GM23338 (cell line): ENCODE results near the gene LEKR1. TPM values are rescaled to one million over a fixed set of nuclear protein-coding genes. Genes with fewer than 3 reads are reported as not detected.

Source experiments
- ATAC-seq: fragments of 200-7000 bp; cut with Tn5 transposase; 3 replicates; pipeline ENCODE4 v1.9.1; 2020
- DNase-seq: peaks from one replicate; pipeline ENCODE4 v3.0.0-alpha.2; 2015; ENCODE audit warnings: low spot score
- H2AFZ ChIP-seq: fragments of 200-600 bp; sonication (generic); 2 replicates; pipeline ENCODE4 v1.8.0; 2016; ENCODE audit warnings: antibody characterized with exemption, mild to moderate bottlenecking, moderate library complexity
- H3F3A ChIP-seq: fragments of 200-600 bp; sonication (generic); replicated peaks from 2 replicates; pipeline ENCODE4 v1.8.0; 2017; ENCODE audit warnings: antibody characterized with exemption, mixed run types, low read depth
- H3K27ac ChIP-seq: fragments of 200-600 bp; sonication (generic); 2 replicates; pipeline ENCODE4 v1.6.1; 2016; ENCODE audit warnings: low read depth
- H3K27me3 ChIP-seq: fragments of 200-600 bp; sonication (generic); 2 replicates; pipeline ENCODE4 v1.8.0; 2016; ENCODE audit warnings: mild to moderate bottlenecking, mixed run types, moderate library complexity; ENCODE audit not compliant: insufficient read depth
- H3K36me3 ChIP-seq: fragments of 200-600 bp; sonication (generic); 2 replicates; pipeline ENCODE4 v1.8.0; 2016; ENCODE audit warnings: mild to moderate bottlenecking; ENCODE audit not compliant: insufficient read depth
- H3K4me1 ChIP-seq: fragments of 200-600 bp; sonication (generic); 2 replicates; pipeline ENCODE4 v1.8.0; 2016; ENCODE audit warnings: mild to moderate bottlenecking, moderate library complexity; ENCODE audit not compliant: insufficient read depth
- H3K4me2 ChIP-seq: fragments of 200-600 bp; sonication (generic); 2 replicates; pipeline ENCODE4 v1.7.1; 2017; ENCODE audit warnings: mixed run types
- H3K4me3 ChIP-seq: fragments of 200-600 bp; sonication (generic); 2 replicates; pipeline ENCODE4 v1.6.1; 2016; ENCODE audit warnings: mixed run types
- H3K79me2 ChIP-seq: fragments of 200-600 bp; sonication (generic); replicated peaks from 2 replicates; pipeline ENCODE4 v1.8.0; 2017; ENCODE audit warnings: mild to moderate bottlenecking; ENCODE audit not compliant: insufficient read depth
- H3K9me2 ChIP-seq: fragments of 200-600 bp; sonication (generic); 2 replicates; pipeline ENCODE4 v1.8.0; 2017; ENCODE audit not compliant: insufficient read depth
- H4K20me1 ChIP-seq: fragments of 200-600 bp; sonication (generic); replicated peaks from 2 replicates; pipeline ENCODE4 v1.8.0; 2017; ENCODE audit warnings: mild to moderate bottlenecking; ENCODE audit not compliant: insufficient read depth
- H3K27ac Mint-ChIP-seq: 2 replicates; pipeline ENCODE4 v1.8.0; 2020; ENCODE audit warnings: inconsistent platforms, mild to moderate bottlenecking, moderate library complexity, mixed read lengths
- H3K27me3 Mint-ChIP-seq: 3 replicates; pipeline ENCODE4 v1.8.0; 2022; ENCODE audit warnings: low read depth, mild to moderate bottlenecking, moderate library complexity, mixed read lengths, inconsistent platforms; ENCODE audit not compliant: insufficient read depth, poor library complexity
- H3K36me3 Mint-ChIP-seq: 3 replicates; pipeline ENCODE4 v1.8.0; 2021; ENCODE audit warnings: low read depth, mild to moderate bottlenecking, inconsistent platforms, moderate library complexity, mixed read lengths
- H3K4me1 Mint-ChIP-seq: 3 replicates; pipeline ENCODE4 v1.8.0; 2020; ENCODE audit warnings: mild to moderate bottlenecking, inconsistent platforms, mixed read lengths
- H3K4me3 Mint-ChIP-seq: 3 replicates; pipeline ENCODE4 v1.8.0; 2021; ENCODE audit warnings: moderate library complexity, mild to moderate bottlenecking, inconsistent platforms, mixed read lengths
- H3K9me3 Mint-ChIP-seq: 3 replicates; pipeline ENCODE4 v1.8.0; 2020; ENCODE audit warnings: moderate library complexity, mild to moderate bottlenecking, inconsistent platforms, mixed read lengths
- CREB1 ChIP-seq: fragments of 250-450 bp; sonication (Bioruptor Pico); IDR thresholded peaks from 2 replicates; pipeline ENCODE4 v1.5.0; 2020; ENCODE audit warnings: low read depth, mild to moderate bottlenecking, moderate library complexity
- EZH2 ChIP-seq: fragments of 200-600 bp; sonication (generic); IDR thresholded peaks from one replicate; pipeline ENCODE4 v1.8.0; 2017; ENCODE audit warnings: antibody characterized with exemption, mild to moderate bottlenecking, low read depth; ENCODE audit not compliant: unreplicated experiment
- EZH2phosphoT487 ChIP-seq: fragments of 200-600 bp; sonication (generic); IDR thresholded peaks from one replicate; pipeline ENCODE4 v1.8.1; 2018; ENCODE audit warnings: antibody characterized with exemption; ENCODE audit not compliant: unreplicated experiment
- JUNB ChIP-seq: IDR thresholded peaks from one replicate; pipeline ENCODE4 v1.6.1; 2016; ENCODE audit warnings: antibody characterized with exemption; ENCODE audit not compliant: unreplicated experiment
- POLR2AphosphoS5 ChIP-seq: IDR thresholded peaks from 2 replicates; pipeline ENCODE4 v1.6.1; 2016; ENCODE audit warnings: antibody characterized with exemption, low read depth
- STAT1 ChIP-seq: IDR thresholded peaks from one replicate; pipeline ENCODE4 v1.6.1; 2016; ENCODE audit warnings: antibody characterized with exemption; ENCODE audit not compliant: unreplicated experiment
- ZNF331 ChIP-seq: fragments of 250-450 bp; sonication (Bioruptor Pico); IDR thresholded peaks from 2 replicates; pipeline ENCODE4 v1.5.0; 2020; ENCODE audit warnings: low read depth, mild to moderate bottlenecking, moderate library complexity
- ZNF462 ChIP-seq: fragments of 250-450 bp; sonication (Bioruptor Pico); IDR thresholded peaks from 2 replicates; pipeline ENCODE4 v1.5.0; 2020; ENCODE audit warnings: mild to moderate bottlenecking, moderate library complexity
- polyA plus RNA-seq: library from polyadenylated mRNA; unstranded; fragments of >200 nt; fragmentation: Nextera tagmentation; extraction: Ambion mirVana; gene quantifications from 2 replicates; pipeline ENCODE4 v1.2.1, GENCODE V29; 2016
- total RNA-seq: library from RNA; depleted of rRNA; stranded (reverse); fragments of >200 nt; shearing (Covaris generic); gene quantifications from 2 replicates; pipeline ENCODE4 v1.2.3, GENCODE V29; 2014
- TF ChIP-seq, protein P1 (sequence below): IDR thresholded peaks from 2 replicates; pipeline ENCODE4 v1.6.1; 2016; ENCODE audit warnings: antibody characterized with exemption
- TF ChIP-seq, protein P2 (sequence below), 2 experiments: fragments of 200-600 bp in 1 of 2; sonication (generic) in 1 of 2; conservative IDR thresholded peaks; 2 replicates each; pipeline versions ENCODE4 v1.5.1 to v1.6.1; 2016 to 2017; ENCODE audit warnings: antibody characterized with exemption in 2 of 2, low read depth in 2 of 2, mild to moderate bottlenecking in 2 of 2, moderate library complexity in 1 of 2

Gene LEKR1
- total and polyA plus RNA-seq, 2 experiments from 2014 or later, result not detected

GRCh38 chr3:156803952-156804741 is 22.0 kb upstream of the LEKR1 start:
- no peaks in the 10 kb centered on the region for H3K4me1 Mint-ChIP-seq
- no peak for DNase-seq
- Histone ChIP-seq H3K4me3 (no peak overlapping the region), H3K27ac (no peak overlapping the region), H3F3A (no peaks in the 10 kb centered on the region), H3K9me2 (peaks cover 8% of the 10 kb centered on the region; the same call in 1 of the 2 replicates), H4K20me1 (no peaks in the 10 kb centered on the region), H3K4me1 (peaks cover 4% of the 10 kb centered on the region; the same call in 1 of the 2 replicates), H3K36me3 (no peaks in the 10 kb centered on the region), H2AFZ (no peak overlapping the region), H3K27me3 (no peaks in the 10 kb centered on the region), H3K4me2 (no peak overlapping the region), H3K79me2 (no peaks in the 10 kb centered on the region)
- no peaks in the 10 kb centered on the region for H3K27me3 Mint-ChIP-seq
- TF ChIP-seq EZH2phosphoT487, result no peak
- no peak for TF ChIP-seq CREB1
- no peak for TF ChIP-seq ZNF331 (CRISPR knock-in tag)
- TF ChIP-seq, protein P1, sequence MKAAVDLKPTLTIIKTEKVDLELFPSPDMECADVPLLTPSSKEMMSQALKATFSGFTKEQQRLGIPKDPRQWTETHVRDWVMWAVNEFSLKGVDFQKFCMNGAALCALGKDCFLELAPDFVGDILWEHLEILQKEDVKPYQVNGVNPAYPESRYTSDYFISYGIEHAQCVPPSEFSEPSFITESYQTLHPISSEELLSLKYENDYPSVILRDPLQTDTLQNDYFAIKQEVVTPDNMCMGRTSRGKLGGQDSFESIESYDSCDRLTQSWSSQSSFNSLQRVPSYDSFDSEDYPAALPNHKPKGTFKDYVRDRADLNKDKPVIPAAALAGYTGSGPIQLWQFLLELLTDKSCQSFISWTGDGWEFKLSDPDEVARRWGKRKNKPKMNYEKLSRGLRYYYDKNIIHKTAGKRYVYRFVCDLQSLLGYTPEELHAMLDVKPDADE, result no peak
- TF ChIP-seq EZH2, result no peak
- TF ChIP-seq STAT1, result no peak
- TF ChIP-seq POLR2AphosphoS5, result no peak
- TF ChIP-seq, protein P2, sequence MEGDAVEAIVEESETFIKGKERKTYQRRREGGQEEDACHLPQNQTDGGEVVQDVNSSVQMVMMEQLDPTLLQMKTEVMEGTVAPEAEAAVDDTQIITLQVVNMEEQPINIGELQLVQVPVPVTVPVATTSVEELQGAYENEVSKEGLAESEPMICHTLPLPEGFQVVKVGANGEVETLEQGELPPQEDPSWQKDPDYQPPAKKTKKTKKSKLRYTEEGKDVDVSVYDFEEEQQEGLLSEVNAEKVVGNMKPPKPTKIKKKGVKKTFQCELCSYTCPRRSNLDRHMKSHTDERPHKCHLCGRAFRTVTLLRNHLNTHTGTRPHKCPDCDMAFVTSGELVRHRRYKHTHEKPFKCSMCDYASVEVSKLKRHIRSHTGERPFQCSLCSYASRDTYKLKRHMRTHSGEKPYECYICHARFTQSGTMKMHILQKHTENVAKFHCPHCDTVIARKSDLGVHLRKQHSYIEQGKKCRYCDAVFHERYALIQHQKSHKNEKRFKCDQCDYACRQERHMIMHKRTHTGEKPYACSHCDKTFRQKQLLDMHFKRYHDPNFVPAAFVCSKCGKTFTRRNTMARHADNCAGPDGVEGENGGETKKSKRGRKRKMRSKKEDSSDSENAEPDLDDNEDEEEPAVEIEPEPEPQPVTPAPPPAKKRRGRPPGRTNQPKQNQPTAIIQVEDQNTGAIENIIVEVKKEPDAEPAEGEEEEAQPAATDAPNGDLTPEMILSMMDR (conservative IDR thresholded peaks at IDR 0.05; ENCODE audit: low read depth in 2 of 2), result no peak
- no peak for TF ChIP-seq JUNB
- no peak for TF ChIP-seq ZNF462 (CRISPR knock-in tag)
- no peak overlapping the region for H3K27ac Mint-ChIP-seq
- peaks cover 3% of the 10 kb centered on the region; the same call in 1 of the 3 replicates for H3K9me3 Mint-ChIP-seq
- no peak for ATAC-seq
- 0 out of 3 replicates have a peak, but pooled peaks cover 3% of the 10 kb centered on the region for H3K36me3 Mint-ChIP-seq
- H3K4me3 Mint-ChIP-seq, result no peak overlapping the region
